Spinal cord (tissue), 10 donors: Measurements from ENCODE around the gene SINHCAF. TPM values are rescaled to one million over a fixed set of nuclear protein-coding genes. Genes with fewer than 3 reads are reported as not detected.

ENCODE experiments used
- DNase-seq, 6 donors: peaks; one replicate each; pipeline versions ENCODE4 v3.0.0 to v3.0.0-alpha.2; 2013 to 2015; ENCODE audit warnings: low spot score in 6 of 6, low read depth in 4 of 6
- H3K27ac ChIP-seq: one replicate; pipeline ENCODE4 v1.5.1; 2013; ENCODE audit warnings: low read depth, low read length, control low read depth
- H3K27me3 ChIP-seq: one replicate; pipeline ENCODE4 v1.6.1; 2013; ENCODE audit warnings: low read length; ENCODE audit not compliant: control insufficient read depth, insufficient read depth
- H3K36me3 ChIP-seq: one replicate; pipeline ENCODE4 v1.6.1; 2013; ENCODE audit warnings: low read length; ENCODE audit not compliant: control insufficient read depth, insufficient read depth
- H3K4me1 ChIP-seq: one replicate; pipeline ENCODE4 v1.6.1; 2013; ENCODE audit warnings: low read length; ENCODE audit not compliant: control insufficient read depth, insufficient read depth
- H3K4me3 ChIP-seq: one replicate; pipeline ENCODE4 v1.5.1; 2013; ENCODE audit warnings: low read depth, low read length, control low read depth
- H3K9me3 ChIP-seq: one replicate; pipeline ENCODE4 v1.6.1; 2013; ENCODE audit warnings: low read length; ENCODE audit not compliant: control insufficient read depth, insufficient read depth
- WGBS: methylation state at CpG from one replicate; pipeline ENCODE4 v1.1.5; 2013; ENCODE audit warnings: missing lambda C conversion rate; ENCODE audit not compliant: insufficient coverage; 5-methylcytosine and 5-hydroxymethylcytosine counted together
- polyA plus RNA-seq, 2 donors: library from polyadenylated mRNA; unstranded; fragments of 120-200 nt; gene quantifications; one replicate each; pipeline ENCODE4 v1.2.1, GENCODE V29; 2013; ENCODE audit not compliant: insufficient read length in 2 of 2
- total RNA-seq, 2 donors: library from RNA; depleted of rRNA in 1 of 2; stranded (reverse); fragments of 120-200 nt in 1 of 2; fragments of >200 nt in 1 of 2; gene quantifications; one replicate each; pipeline versions ENCODE4 v1.2.3 to v1.2.4, GENCODE V29; 2013 to 2014
- donor health status: healthy.

The SINHCAF gene
- total and polyA plus RNA-seq, 4 donors: 19.2 to 29.9 (median 24.3) TPM

- Histone ChIP-seq H3K9me3 (no peaks in the 10 kb centered on the region), H3K27me3 (no peaks in the 10 kb centered on the region), H3K36me3 (no peaks in the 10 kb centered on the region), H3K4me1 (no peaks in the 10 kb centered on the region), H3K4me3 (no peak overlapping the region), H3K27ac (no peak overlapping the region)
- 83% methylated on average over 4 of the region's 10 CpGs for WGBS
- DNase-seq: no peak
Observed at GRCh38 chr12:31339831-31340622, 14.1 kb upstream of the SINHCAF start.

- Histone ChIP-seq H3K27ac (no peak overlapping the region), H3K4me3 (no peak overlapping the region), H3K36me3 (no peaks in the 10 kb centered on the region), H3K27me3 (no peaks in the 10 kb centered on the region), H3K4me1 (no peaks in the 10 kb centered on the region), H3K9me3 (no peaks in the 10 kb centered on the region)
- no CpG with 5 or more reads among the region's 4 CpGs for WGBS
- DNase-seq: no peak
Observed at GRCh38 chr12:31337952-31338351, 12.0 kb upstream of the SINHCAF start.

- no peak for DNase-seq
- Histone ChIP-seq H3K4me3 (no peak overlapping the region), H3K4me1 (no peaks in the 10 kb centered on the region), H3K27me3 (no peaks in the 10 kb centered on the region), H3K27ac (no peak overlapping the region), H3K36me3 (no peaks in the 10 kb centered on the region), H3K9me3 (no peaks in the 10 kb centered on the region)
- WGBS: no CpG with 5 or more reads among the region's 4 CpGs
Observed at GRCh38 chr12:31331242-31331641, 5.3 kb upstream of the SINHCAF start.

GRCh38 chr12:31326736-31327659 lies 1.0 kb upstream of the SINHCAF start:
- peak in 2 of 6 donors; percentile 18 to 50 for DNase-seq
- peak overlapping the region; percentile 89 for H3K4me3 ChIP-seq
- 93% methylated on average over 4 of the region's 20 CpGs for WGBS
- H3K9me3 ChIP-seq: no peaks in the 10 kb centered on the region
- H3K27ac ChIP-seq: peak overlapping the region; percentile 74
- H3K4me1 ChIP-seq: peaks cover 14% of the 10 kb centered on the region
- no peaks in the 10 kb centered on the region for H3K27me3 ChIP-seq
- H3K36me3 ChIP-seq: no peaks in the 10 kb centered on the region

GRCh38 chr12:31325524-31325875 lies 450 bp downstream of the SINHCAF start:
- Histone ChIP-seq H3K9me3 (no peaks in the 10 kb centered on the region), H3K36me3 (no peaks in the 10 kb centered on the region), H3K27ac (peak overlapping the region; percentile 74), H3K4me1 (peaks cover 14% of the 10 kb centered on the region), H3K4me3 (peak overlapping the region; percentile 89), H3K27me3 (no peaks in the 10 kb centered on the region)
- whole genome bisulfite sequencing: under 1% methylated on average over 29 of the region's 36 CpGs
- DNase-seq: no peak

- WGBS: under 1% methylated on average over 69 of the region's 69 CpGs
- H3K27me3 ChIP-seq: no peaks in the 10 kb centered on the region
- no peaks in the 10 kb centered on the region for H3K36me3 ChIP-seq
- H3K27ac ChIP-seq: peak overlapping the region; percentile 74
- DNase-seq: peak in 4 of 6 donors; percentile 39 to 73 (median 60)
- no peaks in the 10 kb centered on the region for H3K9me3 ChIP-seq
- peak overlapping the region; percentile 89 for H3K4me3 ChIP-seq
- H3K4me1 ChIP-seq: peaks cover 14% of the 10 kb centered on the region
Observed at GRCh38 chr12:31324845-31325523, 966 bp downstream of the SINHCAF start.

- Histone ChIP-seq H3K27ac (peak overlapping the region; percentile 74), H3K4me1 (peaks cover 14% of the 10 kb centered on the region), H3K9me3 (no peaks in the 10 kb centered on the region), H3K36me3 (no peaks in the 10 kb centered on the region), H3K27me3 (no peaks in the 10 kb centered on the region), H3K4me3 (peak overlapping the region; percentile 89)
- peak in 4 of 6 donors; percentile 36 to 85 (median 68) for DNase-seq
- under 1% methylated on average over 81 of the region's 81 CpGs for WGBS
Observed at GRCh38 chr12:31324116-31324844, 1.7 kb downstream of the SINHCAF start.

GRCh38 chr12:31323391-31324115 lies 2.4 kb downstream of the SINHCAF start:
- Histone ChIP-seq H3K4me3 (peak overlapping the region; percentile 89), H3K9me3 (no peaks in the 10 kb centered on the region), H3K36me3 (no peaks in the 10 kb centered on the region), H3K27ac (peak overlapping the region; percentile 64), H3K4me1 (peaks cover 14% of the 10 kb centered on the region), H3K27me3 (no peaks in the 10 kb centered on the region)
- WGBS: 3% methylated on average over 32 of the region's 37 CpGs
- no peak for DNase-seq
